Epithelial cell of umbilical artery (primary cell): ENCODE measurements around the gene ZNF774. TPM values are rescaled to one million over a fixed set of nuclear protein-coding genes. Genes with fewer than 3 reads are reported as not detected.

Experiments used
- total RNA-seq: library from RNA; depleted of rRNA; stranded (reverse); fragments of >200 nt; gene quantifications from 2 replicates; pipeline ENCODE4 v1.2.3, GENCODE V29; 2014

The ZNF774 gene
- total RNA-seq, result 0.97 and 3.8 TPM in 2 replicates

GRCh38 chr15:90352107-90352893 is at the start of gene ZNF774:
Gene ZNF774 (plus strand): TSS chr15:90352284. CDS start chr15:90354661, 2,377 bp downstream.

GRCh38 chr15:90387534-90388461 is 35.7 kb downstream of the ZNF774 start, which contains the start of gene IQGAP1:
Gene IQGAP1 (plus strand): TSS chr15:90388242. CDS start chr15:90388342, 100 bp downstream.

Other genes starting within 250 kb of the ZNF774 start
- 65.4 and 130 TPM in 2 replicates for gene IDH2, start 249.8 kb upstream of the ZNF774 start, total RNA-seq
- 10.5 and 11.0 TPM in 2 replicates for gene SEMA4B, start 151.0 kb upstream of the ZNF774 start, total RNA-seq
- gene CIB1, start 118.3 kb upstream of the ZNF774 start, total RNA-seq, result 13.7 and 61.7 TPM in 2 replicates
- gene GDPGP1, start 118.1 kb upstream of the ZNF774 start, total RNA-seq, result 7.8 and 8.8 TPM in 2 replicates
- gene TTLL13, start 102.7 kb upstream of the ZNF774 start, total RNA-seq, result 0.15 TPM in 1 of 2 replicates, not detected in the other
- gene NGRN, start 86.6 kb upstream of the ZNF774 start, total RNA-seq, result 53.5 and 77.3 TPM in 2 replicates
- 108 and 176 TPM in 2 replicates for gene IQGAP1, start 36.0 kb downstream of the ZNF774 start, total RNA-seq
- 7.8 and 12.0 TPM in 2 replicates for gene CRTC3, start 177.6 kb downstream of the ZNF774 start, total RNA-seq